Prostate gland (tissue), 2 donors: ENCODE results near the gene UBE2H. TPM values are rescaled to one million over a fixed set of nuclear protein-coding genes. Genes with fewer than 3 reads are reported as not detected.

Source experiments
- DNase-seq: peaks from one replicate; pipeline ENCODE4 v3.0.0-alpha.2; 2019; ENCODE audit warnings: low spot score
- H3K27ac ChIP-seq, 2 donors: fragments of 200-600 bp; sonication (generic); 2 replicates each; pipeline ENCODE4 v1.5.1; 2017 to 2019
- H3K27me3 ChIP-seq: fragments of 200-600 bp; sonication (generic); replicated peaks from 2 replicates; pipeline ENCODE4 v1.5.1; 2019; ENCODE audit not compliant: insufficient read depth
- H3K36me3 ChIP-seq, 2 donors: fragments of 200-600 bp; sonication (generic); 1 replicate in 1 of 2; 2 replicates in 1 of 2; pipeline versions ENCODE4 v1.5.1 to v1.8.1; 2017 to 2019
- H3K4me1 ChIP-seq: fragments of 200-600 bp; sonication (generic); replicated peaks from 2 replicates; pipeline ENCODE4 v1.5.1; 2019
- H3K4me3 ChIP-seq, 2 donors: fragments of 200-600 bp; sonication (generic); 2 replicates each; pipeline ENCODE4 v1.5.1; 2017 to 2019
- H3K9me3 ChIP-seq: fragments of 200-600 bp; sonication (generic); 2 replicates; pipeline ENCODE4 v1.5.1; 2017
- POLR2A ChIP-seq: fragments of 450-650 bp; IDR thresholded peaks from one replicate; pipeline ENCODE4 v1.6.1; 2016; ENCODE audit warnings: antibody characterized with exemption, mild to moderate bottlenecking
- POLR2AphosphoS5 ChIP-seq: sonication (generic); formaldehyde crosslinking; IDR thresholded peaks from one replicate; pipeline ENCODE4 v1.6.1; 2017; ENCODE audit warnings: antibody characterized with exemption
- WGBS: methylation state at CpG from one replicate; pipeline ENCODE4 v1.1.5; 2018; 5-methylcytosine and 5-hydroxymethylcytosine counted together
- intact Hi-C: fragments of 100-400 bp; cut with DNase I; formaldehyde crosslinking; loops from one replicate; pipeline ENCODE4 v1.14.2; 2022
- total RNA-seq, 2 donors: library from RNA; depleted of rRNA; stranded (reverse); fragments of >200 nt; gene quantifications; one replicate each; pipeline ENCODE4 v1.1.0, GENCODE V29; 2016
- TF ChIP-seq, protein P1 (sequence below), 4 experiments: fragments of 200-600 bp in 2 of 4; fragments of 450-650 bp in 2 of 4; sonication (generic) in 2 of 4; IDR thresholded peaks; 1 replicate in 3 of 4; 2 replicates in 1 of 4; pipeline ENCODE4 v1.5.1; 2016 to 2019; ENCODE audit warnings: antibody characterized with exemption in 4 of 4, mild to moderate bottlenecking in 2 of 4, moderate library complexity in 2 of 4

UBE2H gene
- total RNA-seq, 2 donors from 2014 or later = 78.4 to 105 TPM

DNA sequence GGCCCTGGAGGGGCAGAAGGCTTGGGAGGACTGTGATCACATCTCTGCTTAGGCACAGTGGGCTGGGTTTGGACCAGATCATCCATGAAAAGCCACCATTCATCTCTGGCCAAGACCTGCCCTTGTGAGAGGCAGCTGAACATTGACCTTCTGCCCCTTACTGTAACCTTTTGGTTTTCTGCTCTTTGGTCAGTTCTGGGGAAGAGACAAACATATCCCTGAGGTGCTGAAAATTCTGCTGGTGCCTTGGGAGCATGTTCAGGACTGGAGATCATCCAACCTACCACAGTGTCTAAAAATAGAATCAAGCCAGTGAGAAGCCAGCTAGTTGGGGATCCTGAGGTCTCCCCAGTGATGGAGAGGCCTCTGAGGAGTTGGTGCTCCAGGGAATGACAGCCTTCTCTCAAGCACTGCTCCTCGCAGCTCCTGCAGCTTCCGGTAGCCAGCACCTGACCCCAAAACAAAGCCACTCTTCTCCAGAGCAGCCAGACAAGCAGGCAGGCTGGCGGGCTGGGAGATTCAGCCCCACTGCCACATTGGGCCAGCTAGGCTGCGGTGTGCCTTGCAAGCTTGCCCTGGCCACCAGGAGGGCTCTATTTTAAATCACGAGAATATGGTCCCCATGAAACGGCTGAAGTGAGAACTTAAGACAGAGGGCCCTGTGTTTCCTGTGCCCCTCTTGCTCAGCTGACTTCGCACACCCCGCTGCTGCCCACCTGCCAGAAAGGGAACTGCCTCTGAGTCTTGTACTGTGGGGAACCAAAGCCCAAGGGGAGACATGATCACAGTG, 37.8 kb upstream of the UBE2H start:
- Histone ChIP-seq H3K27ac (no peak overlapping the region), H3K4me3 (no peak overlapping the region), H3K27me3 (no peaks in the 10 kb centered on the region), H3K9me3 (no peaks in the 10 kb centered on the region), H3K4me1 (no peaks in the 10 kb centered on the region), H3K36me3 (no peaks in the 10 kb centered on the region)
- intact Hi-C loops = no loop called here
- no peak for DNase-seq
- WGBS = 91% methylated on average over 8 of the region's 8 CpGs
- TF ChIP-seq POLR2A = no peak
- TF ChIP-seq, protein P1, sequence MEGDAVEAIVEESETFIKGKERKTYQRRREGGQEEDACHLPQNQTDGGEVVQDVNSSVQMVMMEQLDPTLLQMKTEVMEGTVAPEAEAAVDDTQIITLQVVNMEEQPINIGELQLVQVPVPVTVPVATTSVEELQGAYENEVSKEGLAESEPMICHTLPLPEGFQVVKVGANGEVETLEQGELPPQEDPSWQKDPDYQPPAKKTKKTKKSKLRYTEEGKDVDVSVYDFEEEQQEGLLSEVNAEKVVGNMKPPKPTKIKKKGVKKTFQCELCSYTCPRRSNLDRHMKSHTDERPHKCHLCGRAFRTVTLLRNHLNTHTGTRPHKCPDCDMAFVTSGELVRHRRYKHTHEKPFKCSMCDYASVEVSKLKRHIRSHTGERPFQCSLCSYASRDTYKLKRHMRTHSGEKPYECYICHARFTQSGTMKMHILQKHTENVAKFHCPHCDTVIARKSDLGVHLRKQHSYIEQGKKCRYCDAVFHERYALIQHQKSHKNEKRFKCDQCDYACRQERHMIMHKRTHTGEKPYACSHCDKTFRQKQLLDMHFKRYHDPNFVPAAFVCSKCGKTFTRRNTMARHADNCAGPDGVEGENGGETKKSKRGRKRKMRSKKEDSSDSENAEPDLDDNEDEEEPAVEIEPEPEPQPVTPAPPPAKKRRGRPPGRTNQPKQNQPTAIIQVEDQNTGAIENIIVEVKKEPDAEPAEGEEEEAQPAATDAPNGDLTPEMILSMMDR (IDR thresholded peaks at IDR 0.05) = no peak
- TF ChIP-seq POLR2AphosphoS5 = no peak

DNA sequence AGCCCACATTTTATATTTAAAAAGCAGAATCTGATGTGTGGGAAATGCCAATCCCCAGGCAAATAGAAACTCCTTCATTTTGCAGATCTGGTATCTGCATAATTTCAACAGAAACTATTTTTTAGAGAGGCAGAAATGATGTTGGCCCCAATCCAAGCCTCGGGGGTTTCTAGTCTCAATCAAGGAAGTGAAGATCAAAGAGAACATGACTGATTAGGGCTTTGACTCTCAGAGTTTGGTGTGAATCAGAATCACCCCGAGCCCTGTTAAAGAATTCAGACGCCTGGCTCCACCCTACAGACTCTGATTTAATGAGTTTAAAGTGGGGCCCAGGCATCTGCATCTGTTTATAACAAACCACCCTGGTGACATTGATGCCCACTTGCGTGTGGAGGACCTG, 36.7 kb upstream of the UBE2H start:
- intact Hi-C loops = no loop called here
- TF ChIP-seq POLR2AphosphoS5 (no peak), POLR2A (no peak)
- TF ChIP-seq, protein P1 (IDR thresholded peaks at IDR 0.05) = no peak
- 46% methylated on average over 4 of the region's 4 CpGs for WGBS
- H3K27me3 ChIP-seq = no peaks in the 10 kb centered on the region
- H3K9me3 ChIP-seq = no peaks in the 10 kb centered on the region
- no peak overlapping the region for H3K4me3 ChIP-seq
- no peak for DNase-seq
- H3K4me1 ChIP-seq = no peaks in the 10 kb centered on the region
- H3K27ac ChIP-seq = no peak overlapping the region
- H3K36me3 ChIP-seq = no peaks in the 10 kb centered on the region

DNA sequence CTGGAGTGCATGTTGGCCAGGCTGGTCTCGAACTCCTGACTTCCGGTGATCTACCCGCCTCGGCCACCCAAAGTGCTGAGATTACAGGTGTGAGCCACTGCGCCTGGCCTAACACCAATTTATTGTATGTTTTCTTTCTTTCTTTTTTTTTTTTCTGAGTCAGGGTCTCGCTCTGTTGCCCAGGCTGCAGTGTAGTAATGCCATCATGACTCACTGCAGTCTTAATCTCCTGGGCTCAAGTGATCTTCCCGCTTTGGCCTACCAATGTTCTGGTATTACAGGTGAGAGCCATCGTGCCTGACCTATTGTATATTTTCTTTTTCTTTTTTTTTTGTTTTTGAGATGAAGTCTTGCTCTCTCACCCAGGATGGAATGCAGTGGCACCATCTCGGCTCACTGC, 33.8 kb upstream of the UBE2H start:
- Histone ChIP-seq H3K27ac (no peak overlapping the region), H3K36me3 (no peaks in the 10 kb centered on the region), H3K4me1 (no peaks in the 10 kb centered on the region), H3K27me3 (no peaks in the 10 kb centered on the region), H3K4me3 (no peak overlapping the region), H3K9me3 (no peaks in the 10 kb centered on the region)
- intact Hi-C loops = no loop called here
- DNase-seq = no peak
- WGBS = 94% methylated on average over 9 of the region's 9 CpGs
- TF ChIP-seq POLR2AphosphoS5 = no peak
- TF ChIP-seq, protein P1 (IDR thresholded peaks at IDR 0.05) = no peak

DNA sequence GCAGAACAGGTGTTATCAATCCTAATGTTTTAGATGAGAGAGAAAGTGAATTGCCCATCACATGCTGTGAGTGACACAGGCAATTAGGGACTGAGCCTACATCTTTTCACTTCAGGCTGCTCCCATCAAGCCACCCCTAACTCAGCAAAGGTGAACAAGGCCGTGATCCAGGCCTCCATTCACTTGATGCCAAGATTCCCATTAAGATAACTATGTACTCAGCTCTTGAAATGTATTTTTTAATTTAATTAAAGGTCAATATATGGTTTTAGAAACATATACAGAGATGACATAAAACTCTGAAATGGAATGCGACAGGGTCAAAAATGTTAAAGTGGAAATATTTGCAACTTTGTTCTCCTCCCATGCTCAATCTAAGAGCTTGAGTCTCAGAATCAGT, 27.9 kb upstream of the UBE2H start:
- H3K9me3 ChIP-seq = no peaks in the 10 kb centered on the region
- H3K27me3 ChIP-seq = no peaks in the 10 kb centered on the region
- intact Hi-C loops = no loop called here
- no peaks in the 10 kb centered on the region for H3K4me1 ChIP-seq
- no peak for DNase-seq
- WGBS = 82% methylated on average over 2 of the region's 2 CpGs
- TF ChIP-seq POLR2AphosphoS5 (no peak), POLR2A (no peak)
- TF ChIP-seq, protein P1 (IDR thresholded peaks at IDR 0.05) = no peak
- no peaks in the 10 kb centered on the region for H3K36me3 ChIP-seq
- H3K27ac ChIP-seq = no peak overlapping the region
- no peak overlapping the region for H3K4me3 ChIP-seq

DNA sequence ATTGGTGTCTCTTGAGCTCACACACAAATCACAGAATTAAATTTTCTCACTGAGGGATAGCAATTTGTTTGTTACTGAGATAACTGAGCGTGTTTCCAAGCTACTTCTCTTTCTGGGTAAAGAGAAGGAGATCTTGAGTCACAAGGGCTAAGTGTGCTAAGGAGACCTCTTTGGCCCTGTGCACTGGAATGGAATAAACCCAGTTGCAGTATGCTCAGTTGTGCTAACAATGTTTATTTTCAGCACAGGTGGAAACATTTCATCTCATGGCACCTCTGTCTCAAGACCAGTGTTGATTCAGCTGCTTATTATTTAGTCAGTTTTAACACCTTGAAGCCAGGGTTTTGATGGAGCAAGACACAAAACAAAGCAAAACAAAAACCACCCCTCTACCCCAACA, 22.5 kb upstream of the UBE2H start:
- no peak for DNase-seq
- Histone ChIP-seq H3K4me1 (no peaks in the 10 kb centered on the region), H3K27me3 (no peaks in the 10 kb centered on the region), H3K9me3 (no peaks in the 10 kb centered on the region), H3K36me3 (no peaks in the 10 kb centered on the region), H3K27ac (no peak overlapping the region), H3K4me3 (no peak overlapping the region)
- TF ChIP-seq, protein P1 (IDR thresholded peaks at IDR 0.05) = no peak
- no peak for TF ChIP-seq POLR2AphosphoS5
- no peak for TF ChIP-seq POLR2A
- intact Hi-C loops = no loop called here
- WGBS = 76% methylated on average over 1 of the region's 1 CpG
